VCaP (cell line): Measurements from ENCODE around the gene COL13A1.

ENCODE experiments used
- H3K27ac ChIP-seq: fragments of 450-650 bp; 2 replicates; pipeline ENCODE4 v1.5.1; 2017
- CTCF ChIP-seq: fragments of 450-650 bp; conservative IDR thresholded peaks from 2 replicates; pipeline ENCODE4 v1.5.1; 2017; ENCODE audit warnings: mild to moderate bottlenecking, moderate library complexity

Gene COL13A1

GRCh38 chr10:69760072-69760471, 41.6 kb upstream of the COL13A1 start:
- no peak for TF ChIP-seq CTCF
- no peak overlapping the region for H3K27ac ChIP-seq

- no peak overlapping the region for H3K27ac ChIP-seq
- no peak for TF ChIP-seq CTCF
These were observed 40.4 kb upstream of the COL13A1 start for GRCh38 chr10:69761320-69761719.

- no peak for TF ChIP-seq CTCF
- H3K27ac ChIP-seq: no peak overlapping the region
These were observed 35.4 kb upstream of the COL13A1 start for GRCh38 chr10:69766161-69766910.

GRCh38 chr10:69767793-69768192, 33.9 kb upstream of the COL13A1 start:
- H3K27ac ChIP-seq: no peak overlapping the region
- TF ChIP-seq CTCF: no peak

GRCh38 chr10:69768386-69768785, 33.3 kb upstream of the COL13A1 start:
- no peak for TF ChIP-seq CTCF
- no peak overlapping the region for H3K27ac ChIP-seq

DNA sequence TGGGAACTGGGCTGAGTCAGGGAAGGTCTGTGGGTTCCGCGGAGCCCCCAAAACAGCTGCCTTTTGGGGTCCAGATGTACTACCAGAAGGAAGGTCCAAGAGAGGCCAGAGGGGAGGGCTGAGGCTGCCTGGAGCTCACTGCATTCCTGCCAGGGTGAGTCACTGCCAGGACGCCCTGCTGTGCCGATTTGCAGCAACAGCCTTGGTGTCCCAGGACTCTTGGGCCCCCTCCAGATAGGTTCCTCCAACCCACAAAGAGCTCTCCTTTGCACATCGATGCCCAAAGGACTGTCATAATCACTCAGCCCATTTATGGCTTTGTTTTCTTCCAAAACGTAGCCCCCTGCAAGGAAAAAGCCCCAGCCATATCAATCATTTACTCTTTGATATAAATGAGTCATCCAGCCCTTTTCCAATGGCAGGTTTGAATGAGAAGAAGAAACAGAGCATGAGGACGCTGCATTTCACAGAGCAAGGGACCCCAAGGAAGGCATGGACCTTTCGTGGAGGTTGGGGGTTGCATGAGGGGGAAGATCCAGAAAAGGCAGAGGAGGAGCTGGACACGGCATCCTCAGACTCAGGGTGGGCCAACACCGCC, 32.2 kb upstream of the COL13A1 start:
- TF ChIP-seq CTCF: no peak

GRCh38 chr10:69772933-69773704, 28.6 kb upstream of the COL13A1 start:
- TF ChIP-seq CTCF: no peak
- no peak overlapping the region for H3K27ac ChIP-seq

More for the DNA sequence above, 32.2 kb upstream of the COL13A1 start:
- H3K27ac ChIP-seq: no peak overlapping the region
